AG10803 (cell line): ENCODE measurements around the gene NKD1.
A peak's percentile ranks its signal among the peaks of the same experiment; 100 is the strongest.

Experiments
- DNase-seq: peaks from one replicate; pipeline ENCODE4 v3.0.0; 2010; ENCODE audit warnings: low read depth
- H3K4me3 ChIP-seq: 2 replicates; pipeline ENCODE4 v1.5.1; 2011; ENCODE audit warnings: mild to moderate bottlenecking, low read length, control low read depth
- TF ChIP-seq, protein P1 (sequence below): conservative IDR thresholded peaks from 2 replicates; pipeline ENCODE4 v1.5.1; 2011; ENCODE audit warnings: mild to moderate bottlenecking, low read length, control low read depth, inconsistent platforms

The NKD1 gene

DNA sequence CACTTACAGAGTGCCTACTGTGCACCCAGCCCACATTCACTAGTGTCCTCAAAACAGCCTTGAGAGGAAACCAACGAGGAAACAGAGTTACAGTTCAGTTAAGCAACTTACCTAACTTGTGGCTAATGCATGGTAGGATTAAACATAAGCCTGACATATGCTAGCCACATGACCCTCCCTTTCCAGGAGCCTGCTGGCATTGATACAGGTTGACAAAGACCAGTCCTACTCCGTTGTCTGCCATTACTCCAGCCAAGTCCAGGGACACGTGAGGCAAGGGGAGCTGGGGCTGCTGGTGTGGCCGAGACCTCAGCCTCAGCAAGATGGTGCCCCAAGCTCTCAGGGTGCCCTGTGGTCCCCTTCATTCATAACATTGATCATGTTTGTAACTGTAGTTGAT lies 95.0 kb downstream of the NKD1 start:
- no peak overlapping the region for H3K4me3 ChIP-seq
- DNase-seq = peak; percentile 6
- TF ChIP-seq, protein P1, sequence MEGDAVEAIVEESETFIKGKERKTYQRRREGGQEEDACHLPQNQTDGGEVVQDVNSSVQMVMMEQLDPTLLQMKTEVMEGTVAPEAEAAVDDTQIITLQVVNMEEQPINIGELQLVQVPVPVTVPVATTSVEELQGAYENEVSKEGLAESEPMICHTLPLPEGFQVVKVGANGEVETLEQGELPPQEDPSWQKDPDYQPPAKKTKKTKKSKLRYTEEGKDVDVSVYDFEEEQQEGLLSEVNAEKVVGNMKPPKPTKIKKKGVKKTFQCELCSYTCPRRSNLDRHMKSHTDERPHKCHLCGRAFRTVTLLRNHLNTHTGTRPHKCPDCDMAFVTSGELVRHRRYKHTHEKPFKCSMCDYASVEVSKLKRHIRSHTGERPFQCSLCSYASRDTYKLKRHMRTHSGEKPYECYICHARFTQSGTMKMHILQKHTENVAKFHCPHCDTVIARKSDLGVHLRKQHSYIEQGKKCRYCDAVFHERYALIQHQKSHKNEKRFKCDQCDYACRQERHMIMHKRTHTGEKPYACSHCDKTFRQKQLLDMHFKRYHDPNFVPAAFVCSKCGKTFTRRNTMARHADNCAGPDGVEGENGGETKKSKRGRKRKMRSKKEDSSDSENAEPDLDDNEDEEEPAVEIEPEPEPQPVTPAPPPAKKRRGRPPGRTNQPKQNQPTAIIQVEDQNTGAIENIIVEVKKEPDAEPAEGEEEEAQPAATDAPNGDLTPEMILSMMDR = no peak

DNA sequence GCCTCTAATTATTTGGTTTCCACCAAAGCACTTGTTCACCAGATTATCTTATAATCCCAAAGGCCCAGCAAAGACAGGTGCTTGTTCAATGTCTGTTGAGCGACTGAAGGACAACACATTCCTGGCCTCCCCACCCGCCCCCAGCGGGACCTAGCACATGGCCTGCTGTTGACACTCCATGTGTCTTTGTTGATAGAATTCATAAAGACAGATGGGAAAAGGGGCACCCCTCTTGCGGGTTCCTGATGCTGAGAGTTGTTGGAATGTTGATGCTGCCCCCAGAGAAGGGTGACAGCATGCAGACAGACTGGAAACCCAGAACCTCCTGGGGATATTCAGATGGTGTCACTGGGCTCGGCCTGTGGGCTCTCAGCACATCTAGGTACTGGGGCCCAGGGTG lies 96.0 kb downstream of the NKD1 start:
- H3K4me3 ChIP-seq = no peak overlapping the region
- no peak for DNase-seq
- TF ChIP-seq, protein P1 = no peak

DNA sequence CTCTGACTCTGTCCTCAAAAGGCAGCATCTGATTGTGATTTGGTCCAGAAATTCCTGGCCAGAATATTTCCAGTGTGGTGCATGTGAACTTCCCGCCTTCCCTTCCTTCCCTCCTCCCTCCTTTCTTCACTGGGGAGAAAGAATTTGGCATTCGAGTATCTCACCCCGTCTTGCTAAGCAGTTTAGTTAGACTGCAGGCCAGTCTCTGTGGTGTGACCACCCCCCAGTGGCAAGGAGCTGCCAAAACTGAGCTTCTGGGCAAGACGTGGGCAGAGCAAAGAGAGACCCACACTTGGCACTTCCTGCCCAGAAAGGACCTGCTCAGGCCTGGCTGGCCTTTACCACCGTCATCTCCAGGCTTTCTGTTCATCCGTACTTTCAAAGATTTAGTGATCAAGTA lies 96.5 kb downstream of the NKD1 start:
- peak; percentile 76 for DNase-seq

DNA sequence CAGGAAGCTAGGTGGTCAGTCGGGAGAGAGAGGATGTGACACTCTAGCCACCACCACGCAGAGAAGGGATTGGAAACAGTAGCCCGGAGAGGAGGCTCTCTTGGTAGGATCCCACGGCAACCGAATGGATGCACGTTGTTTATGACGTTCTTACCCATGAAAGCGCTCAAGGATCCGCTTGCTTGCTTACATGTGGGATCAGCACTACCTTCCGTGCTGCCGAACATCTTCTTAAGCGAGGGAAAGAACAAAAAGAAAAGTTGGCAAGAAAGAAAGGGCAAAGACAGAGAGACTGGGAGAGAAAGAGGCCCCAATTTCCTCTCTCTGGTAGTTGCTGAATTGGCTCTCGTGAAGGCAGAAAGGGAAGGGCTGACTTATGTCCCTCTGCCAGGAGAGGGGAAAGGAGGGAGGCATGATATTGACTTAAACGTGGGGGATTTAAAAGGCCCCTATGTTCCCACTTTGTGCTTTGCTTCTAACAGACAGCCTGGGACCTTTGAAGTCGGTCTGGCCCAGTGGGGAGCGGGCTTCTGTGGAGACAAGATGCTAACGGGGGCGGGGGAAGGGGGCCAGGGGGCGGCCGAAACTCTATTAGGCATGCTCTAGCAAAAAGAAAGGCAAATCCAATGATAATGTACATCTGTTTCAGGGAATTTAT lies 97.5 kb downstream of the NKD1 start:
- H3K4me3 ChIP-seq = no peak overlapping the region
- TF ChIP-seq, protein P1 = no peak
- DNase-seq = no peak

More for the DNA sequence above, 96.5 kb downstream of the NKD1 start:
- TF ChIP-seq, protein P1 = peak; percentile 62
- no peak overlapping the region for H3K4me3 ChIP-seq

DNA sequence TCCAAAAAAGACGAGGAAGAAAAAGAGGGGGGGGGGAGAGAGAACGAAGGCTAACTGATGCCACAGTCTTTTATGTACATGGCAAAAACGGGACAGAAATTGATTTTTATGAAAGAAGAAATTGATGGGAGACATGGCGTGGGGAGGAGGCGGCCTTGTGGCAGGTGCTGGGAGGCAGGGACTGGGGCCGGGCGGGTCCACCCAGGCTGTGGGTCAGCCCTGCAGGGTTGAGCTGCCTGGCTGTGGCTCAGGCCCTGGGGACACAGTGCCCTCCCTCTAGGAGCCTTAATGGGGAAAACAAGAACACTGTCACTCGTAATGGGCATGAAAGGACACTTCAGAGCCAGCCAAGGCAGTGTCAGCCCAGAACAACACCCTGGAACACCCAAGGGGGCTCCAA lies 98.1 kb downstream of the NKD1 start:
- TF ChIP-seq, protein P1 = no peak
- H3K4me3 ChIP-seq = no peak overlapping the region
- no peak for DNase-seq

DNA sequence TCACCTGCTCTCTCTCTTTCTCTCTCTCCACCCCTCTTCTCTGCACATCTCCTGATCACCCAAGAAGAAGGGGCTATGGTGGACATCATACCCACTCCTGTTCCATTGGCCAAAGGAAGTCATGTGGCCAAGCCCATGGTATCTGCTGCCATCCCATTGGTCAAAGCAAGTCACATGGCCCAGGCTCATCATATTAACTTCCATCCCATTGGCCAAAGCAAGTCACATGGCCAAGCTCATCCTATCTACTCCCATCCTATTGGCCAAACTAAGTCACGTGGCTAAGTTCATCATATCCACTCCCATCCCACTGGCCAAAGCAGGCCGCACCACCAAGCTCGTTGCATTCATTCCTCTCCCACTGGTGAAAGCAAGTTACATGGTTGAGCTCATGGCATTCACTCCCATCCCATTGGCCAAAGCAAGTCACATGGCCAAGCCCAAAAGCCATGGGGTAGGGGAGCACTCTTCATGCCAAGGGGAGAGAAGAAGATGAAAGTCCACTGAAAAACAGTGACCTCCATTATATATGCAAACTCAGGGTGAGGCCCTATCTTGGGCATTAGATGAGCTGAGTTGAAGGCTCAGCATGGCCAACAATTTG lies 103.7 kb downstream of the NKD1 start:
- no peak overlapping the region for H3K4me3 ChIP-seq
- TF ChIP-seq, protein P1 = no peak
- no peak for DNase-seq

DNA sequence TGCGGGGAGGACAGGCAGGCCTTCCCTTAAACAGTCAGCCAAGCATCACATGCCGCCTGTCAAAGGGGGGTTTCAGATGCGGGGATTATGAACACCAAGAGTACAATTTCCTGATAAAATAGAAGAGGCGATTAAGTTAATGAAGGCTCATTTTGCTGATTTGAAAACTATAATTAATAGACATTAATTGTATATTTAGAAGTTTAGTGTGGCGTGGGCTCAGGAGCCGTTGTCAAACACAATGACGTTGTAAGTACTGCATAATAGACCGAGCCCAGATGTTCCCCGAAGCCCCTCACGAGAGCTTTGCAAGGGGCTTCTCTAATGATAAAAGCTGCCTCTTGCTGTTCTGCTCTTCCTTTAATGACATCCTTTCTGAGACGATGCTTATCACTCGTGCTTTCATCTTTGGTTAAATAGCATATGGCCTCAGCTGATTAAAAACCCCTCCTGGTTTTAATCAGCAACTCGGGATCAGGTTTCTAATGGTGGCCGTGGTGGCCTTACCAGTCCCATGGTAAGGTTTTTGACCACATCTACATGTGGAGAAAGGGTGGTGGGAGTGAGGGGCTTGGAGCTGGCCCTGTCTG lies 104.7 kb downstream of the NKD1 start:
- DNase-seq = no peak
- TF ChIP-seq, protein P1 = no peak
- no peak overlapping the region for H3K4me3 ChIP-seq
